A549 (cell line): ENCODE results near the gene CENPK.
"Not testable (repeated sequence)": the region's sequence is repeated elsewhere in the genome, so short reads cannot be mapped to it uniquely, and the experiment has no call there.

Experiments
- POLR2A ChIP-seq: IDR thresholded peaks from 2 replicates; pipeline ENCODE4 v1.6.1; 2012; ENCODE audit warnings: mild to moderate bottlenecking, low read length
- REST ChIP-seq: fragments of 200-600 bp; sonication (generic); IDR thresholded peaks from 2 replicates; pipeline ENCODE4 v1.6.1; 2016; ENCODE audit warnings: antibody characterized with exemption, mild to moderate bottlenecking, moderate library complexity
- TF ChIP-seq, protein P1 (sequence below): IDR thresholded peaks from 2 replicates; pipeline ENCODE4 v1.6.1; 2012
- TF ChIP-seq, protein P2 (sequence below): fragments of >200 bp; sonication (Bioruptor Twin); formaldehyde crosslinking; IDR thresholded peaks from 3 replicates; pipeline ENCODE4 v1.5.1; 2016

- TF ChIP-seq, protein P1, sequence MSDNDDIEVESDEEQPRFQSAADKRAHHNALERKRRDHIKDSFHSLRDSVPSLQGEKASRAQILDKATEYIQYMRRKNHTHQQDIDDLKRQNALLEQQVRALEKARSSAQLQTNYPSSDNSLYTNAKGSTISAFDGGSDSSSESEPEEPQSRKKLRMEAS = not testable (repeated sequence)
- TF ChIP-seq, protein P2, sequence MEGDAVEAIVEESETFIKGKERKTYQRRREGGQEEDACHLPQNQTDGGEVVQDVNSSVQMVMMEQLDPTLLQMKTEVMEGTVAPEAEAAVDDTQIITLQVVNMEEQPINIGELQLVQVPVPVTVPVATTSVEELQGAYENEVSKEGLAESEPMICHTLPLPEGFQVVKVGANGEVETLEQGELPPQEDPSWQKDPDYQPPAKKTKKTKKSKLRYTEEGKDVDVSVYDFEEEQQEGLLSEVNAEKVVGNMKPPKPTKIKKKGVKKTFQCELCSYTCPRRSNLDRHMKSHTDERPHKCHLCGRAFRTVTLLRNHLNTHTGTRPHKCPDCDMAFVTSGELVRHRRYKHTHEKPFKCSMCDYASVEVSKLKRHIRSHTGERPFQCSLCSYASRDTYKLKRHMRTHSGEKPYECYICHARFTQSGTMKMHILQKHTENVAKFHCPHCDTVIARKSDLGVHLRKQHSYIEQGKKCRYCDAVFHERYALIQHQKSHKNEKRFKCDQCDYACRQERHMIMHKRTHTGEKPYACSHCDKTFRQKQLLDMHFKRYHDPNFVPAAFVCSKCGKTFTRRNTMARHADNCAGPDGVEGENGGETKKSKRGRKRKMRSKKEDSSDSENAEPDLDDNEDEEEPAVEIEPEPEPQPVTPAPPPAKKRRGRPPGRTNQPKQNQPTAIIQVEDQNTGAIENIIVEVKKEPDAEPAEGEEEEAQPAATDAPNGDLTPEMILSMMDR = not testable (repeated sequence)
- TF ChIP-seq REST, POLR2A: not testable (repeated sequence)
Observed at GRCh38 chr5:65486803-65487202, 76.2 kb downstream of the CENPK start.
